Measurements from ENCODE around the gene CBX6. TPM values are rescaled to one million over a fixed set of nuclear protein-coding genes. Genes with fewer than 3 reads are reported as not detected.

The CBX6 gene
- total RNA-seq, 1 experiment from 2014 or later: 31.4 TPM

DNA sequence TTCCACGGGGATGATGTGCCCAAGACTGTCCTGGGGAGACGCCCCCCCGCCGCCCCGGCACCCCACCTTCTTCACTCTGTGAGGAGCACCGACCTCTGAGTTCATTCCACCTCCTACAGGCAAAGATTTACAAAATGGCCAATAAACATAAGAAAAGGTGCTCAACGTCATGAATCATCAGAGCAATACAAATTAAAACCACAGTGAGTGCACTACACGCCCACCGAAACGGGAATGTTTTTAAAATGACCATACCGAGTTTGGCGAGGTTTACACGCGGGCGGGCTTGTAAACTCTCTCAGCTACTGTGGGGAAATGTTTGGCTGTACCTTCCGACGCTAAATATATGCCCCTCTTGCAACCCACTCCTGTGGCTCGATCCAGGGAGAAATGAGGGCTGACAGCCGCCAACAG, 36.1 kb downstream of the CBX6 start:
- H2BK12ac ChIP-seq (ENCODE audit: insufficient read length, low read depth, low read length): no peak overlapping the region
- peaks cover 2% of the 10 kb centered on the region; the same call in 1 of the 2 replicates for H3K79me2 ChIP-seq (ENCODE audit: insufficient read depth, low read length)
- no peaks in the 10 kb centered on the region for H4K20me1 ChIP-seq (ENCODE audit: control insufficient read depth, insufficient read depth, insufficient read length)
- H4K91ac ChIP-seq (ENCODE audit: insufficient read length, low read depth, low read length): no peak overlapping the region
- H3K4me1 ChIP-seq (ENCODE audit: insufficient read depth, low read length): peaks cover 10% of the 10 kb centered on the region; the same call in 1 of the 2 replicates
- Mint-ChIP-seq H3K4me3 (no peak overlapping the region; a peak in 1 of 5 replicates), H3K4me1 (peaks cover 46 to 52% of the 10 kb centered on the region in 2 experiments), H3K36me3 (ENCODE audit: insufficient read depth in 1 of 3, low read depth in 3 of 3) (no peaks in the 10 kb centered on the region; a peak in 1 of 7 replicates), H3K27ac (no peak overlapping the region; a peak in 1 of 7 replicates), H3K27me3 (ENCODE audit: low read depth) (peaks cover 26% of the 10 kb centered on the region), H3K9me3 (no peaks in the 10 kb centered on the region)
- no peaks in the 10 kb centered on the region for H3K9me3 ChIP-seq (ENCODE audit: control insufficient read depth, low read depth, low read length)
- no peak for DNase-seq
- no peak overlapping the region for H3K9ac ChIP-seq (ENCODE audit: extremely low read depth, insufficient read length, low read length)
- no peak overlapping the region for H3K27ac ChIP-seq (ENCODE audit: insufficient read length, low read depth, low read length)
- H2BK15ac ChIP-seq (ENCODE audit: low read depth, low read length): no peak overlapping the region
- H3K4me2 ChIP-seq (ENCODE audit: insufficient read depth, insufficient read length, low read length): peak overlapping the region; percentile 2
- H2AFZ ChIP-seq (ENCODE audit: low read length): no peak overlapping the region
- no CpG with 5 or more reads among the region's 19 CpGs for WGBS (ENCODE audit: extremely low coverage, insufficient read length, low lambda C conversion rate)
- no peak overlapping the region for H3K4ac ChIP-seq (ENCODE audit: low read depth, low read length)
- H3K79me1 ChIP-seq (ENCODE audit: insufficient read depth, low read depth, low read length, poor library complexity, severe bottlenecking): no peaks in the 10 kb centered on the region
- no peaks in the 10 kb centered on the region for H3K27me3 ChIP-seq (ENCODE audit: insufficient read depth, low read length)
- no peak overlapping the region for H2BK5ac ChIP-seq (ENCODE audit: insufficient read length, low read length)
- H3K56ac ChIP-seq (ENCODE audit: insufficient read length, low read depth, low read length): no peak overlapping the region
- H2BK120ac ChIP-seq (ENCODE audit: low read depth, low read length, poor library complexity, severe bottlenecking): no peak overlapping the region
- H4K8ac ChIP-seq (replicated peaks; ENCODE audit: insufficient read length, low read depth, low read length): no peak overlapping the region
- H3K14ac ChIP-seq (ENCODE audit: insufficient read depth, low read length): no peak overlapping the region
- H3K23ac ChIP-seq (ENCODE audit: insufficient read length, low read depth, low read length): no peak overlapping the region
- no peak overlapping the region for H2AK5ac ChIP-seq (ENCODE audit: insufficient read length, low read length)
- H3K18ac ChIP-seq (ENCODE audit: insufficient read length, low read depth, low read length): no peak overlapping the region
- H2BK20ac ChIP-seq (ENCODE audit: low read depth, low read length, poor library complexity, severe bottlenecking): no peak overlapping the region
- no peaks in the 10 kb centered on the region for H3K23me2 ChIP-seq (ENCODE audit: insufficient read length, low read depth, low read length, poor library complexity, severe bottlenecking)
- TF ChIP-seq, protein P1, sequence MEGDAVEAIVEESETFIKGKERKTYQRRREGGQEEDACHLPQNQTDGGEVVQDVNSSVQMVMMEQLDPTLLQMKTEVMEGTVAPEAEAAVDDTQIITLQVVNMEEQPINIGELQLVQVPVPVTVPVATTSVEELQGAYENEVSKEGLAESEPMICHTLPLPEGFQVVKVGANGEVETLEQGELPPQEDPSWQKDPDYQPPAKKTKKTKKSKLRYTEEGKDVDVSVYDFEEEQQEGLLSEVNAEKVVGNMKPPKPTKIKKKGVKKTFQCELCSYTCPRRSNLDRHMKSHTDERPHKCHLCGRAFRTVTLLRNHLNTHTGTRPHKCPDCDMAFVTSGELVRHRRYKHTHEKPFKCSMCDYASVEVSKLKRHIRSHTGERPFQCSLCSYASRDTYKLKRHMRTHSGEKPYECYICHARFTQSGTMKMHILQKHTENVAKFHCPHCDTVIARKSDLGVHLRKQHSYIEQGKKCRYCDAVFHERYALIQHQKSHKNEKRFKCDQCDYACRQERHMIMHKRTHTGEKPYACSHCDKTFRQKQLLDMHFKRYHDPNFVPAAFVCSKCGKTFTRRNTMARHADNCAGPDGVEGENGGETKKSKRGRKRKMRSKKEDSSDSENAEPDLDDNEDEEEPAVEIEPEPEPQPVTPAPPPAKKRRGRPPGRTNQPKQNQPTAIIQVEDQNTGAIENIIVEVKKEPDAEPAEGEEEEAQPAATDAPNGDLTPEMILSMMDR (conservative IDR thresholded peaks at IDR 0.05): no peak
- no peak overlapping the region for H4K5ac ChIP-seq (ENCODE audit: insufficient read length, low read depth, low read length)
- no peak overlapping the region for H3T11ph ChIP-seq (ENCODE audit: low read length)
